OCI-LY3 (cell line): ENCODE data around the gene SYNE2.

Experiments used
- EZH2phosphoT487 ChIP-seq: fragments of 200-600 bp; shearing (Covaris generic); IDR thresholded peaks from 2 replicates; pipeline ENCODE4 v1.6.1; 2018; ENCODE audit warnings: antibody characterized with exemption, mixed run types, low read depth
- TF ChIP-seq, protein P1 (sequence below): fragments of 200-600, 300-600 bp; sonication (generic); IDR thresholded peaks from 2 replicates; pipeline ENCODE4 v1.5.1; 2014; ENCODE audit warnings: antibody characterized with exemption, low read length, low read depth

DNA sequence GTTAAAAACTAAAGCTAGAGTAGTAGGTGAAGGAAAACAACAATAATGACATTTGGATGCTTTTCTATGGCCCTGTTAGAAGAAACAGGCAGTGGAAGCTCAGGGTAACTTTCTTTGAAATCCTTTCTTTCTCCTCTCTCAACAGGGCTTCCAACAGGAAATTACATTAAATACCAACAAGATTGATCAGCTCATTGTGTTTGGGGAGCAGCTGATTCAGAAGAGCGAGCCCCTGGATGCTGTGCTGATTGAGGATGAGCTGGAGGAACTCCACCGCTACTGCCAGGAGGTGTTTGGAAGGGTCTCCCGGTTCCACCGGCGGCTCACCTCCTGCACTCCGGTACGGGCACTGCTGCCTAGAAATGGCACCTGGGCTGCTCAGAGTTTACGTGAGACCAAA lies 359.9 kb downstream of the SYNE2 start:
- TF ChIP-seq, protein P1, sequence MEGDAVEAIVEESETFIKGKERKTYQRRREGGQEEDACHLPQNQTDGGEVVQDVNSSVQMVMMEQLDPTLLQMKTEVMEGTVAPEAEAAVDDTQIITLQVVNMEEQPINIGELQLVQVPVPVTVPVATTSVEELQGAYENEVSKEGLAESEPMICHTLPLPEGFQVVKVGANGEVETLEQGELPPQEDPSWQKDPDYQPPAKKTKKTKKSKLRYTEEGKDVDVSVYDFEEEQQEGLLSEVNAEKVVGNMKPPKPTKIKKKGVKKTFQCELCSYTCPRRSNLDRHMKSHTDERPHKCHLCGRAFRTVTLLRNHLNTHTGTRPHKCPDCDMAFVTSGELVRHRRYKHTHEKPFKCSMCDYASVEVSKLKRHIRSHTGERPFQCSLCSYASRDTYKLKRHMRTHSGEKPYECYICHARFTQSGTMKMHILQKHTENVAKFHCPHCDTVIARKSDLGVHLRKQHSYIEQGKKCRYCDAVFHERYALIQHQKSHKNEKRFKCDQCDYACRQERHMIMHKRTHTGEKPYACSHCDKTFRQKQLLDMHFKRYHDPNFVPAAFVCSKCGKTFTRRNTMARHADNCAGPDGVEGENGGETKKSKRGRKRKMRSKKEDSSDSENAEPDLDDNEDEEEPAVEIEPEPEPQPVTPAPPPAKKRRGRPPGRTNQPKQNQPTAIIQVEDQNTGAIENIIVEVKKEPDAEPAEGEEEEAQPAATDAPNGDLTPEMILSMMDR = no peak
- TF ChIP-seq EZH2phosphoT487 = no peak
